ENCODE results near the gene MYT1.
A peak's percentile ranks its signal among the peaks of the same experiment; 100 is the strongest.
"Not testable (repeated sequence)": the region's sequence is repeated elsewhere in the genome, so short reads cannot be mapped to it uniquely, and the experiment has no call there.

Gene MYT1

GRCh38 chr20:64167676-64168075, 3.4 kb downstream of the MYT1 start:
- DNase-seq (ENCODE audit: low spot score), result no peak

GRCh38 chr20:64168381-64169090, 4.3 kb downstream of the MYT1 start:
- DNase-seq (ENCODE audit: low spot score), result peak; percentile 73

GRCh38 chr20:64169091-64169560, 4.9 kb downstream of the MYT1 start:
- DNase-seq (ENCODE audit: low spot score), result no peak

GRCh38 chr20:64171211-64171610, 7.0 kb downstream of the MYT1 start:
- DNase-seq (ENCODE audit: low spot score), result no peak

GRCh38 chr20:64173116-64173515, 8.9 kb downstream of the MYT1 start:
- no peak for DNase-seq (ENCODE audit: low spot score)

- DNase-seq (ENCODE audit: low spot score), result no peak
Measured at GRCh38 chr20:64176551-64176950, 12.3 kb downstream of the MYT1 start.

- DNase-seq (ENCODE audit: low spot score), result no peak
Measured at GRCh38 chr20:64176971-64177370, 12.7 kb downstream of the MYT1 start.

GRCh38 chr20:64177384-64177783, 13.1 kb downstream of the MYT1 start:
- no peak for DNase-seq (ENCODE audit: low spot score)

GRCh38 chr20:64177787-64178186, 13.5 kb downstream of the MYT1 start:
- DNase-seq (ENCODE audit: low spot score), result no peak

GRCh38 chr20:64178925-64179324, 14.7 kb downstream of the MYT1 start:
- DNase-seq (ENCODE audit: low spot score), result not testable (repeated sequence)

GRCh38 chr20:64179805-64180204, 15.6 kb downstream of the MYT1 start:
- DNase-seq (ENCODE audit: low spot score), result no peak

GRCh38 chr20:64180673-64181072, 16.4 kb downstream of the MYT1 start:
- no peak for DNase-seq (ENCODE audit: low spot score)

GRCh38 chr20:64181391-64181790, 17.1 kb downstream of the MYT1 start:
- DNase-seq (ENCODE audit: low spot score), result no peak

- no peak for DNase-seq (ENCODE audit: low spot score)
Measured at GRCh38 chr20:64182146-64182865, 18.1 kb downstream of the MYT1 start.

- DNase-seq (ENCODE audit: low spot score), result no peak
Measured at GRCh38 chr20:64183313-64183712, 19.1 kb downstream of the MYT1 start.

GRCh38 chr20:64184795-64185194, 20.5 kb downstream of the MYT1 start:
- DNase-seq (ENCODE audit: low spot score), result no peak

GRCh38 chr20:64185276-64185900, 21.1 kb downstream of the MYT1 start:
- no peak for DNase-seq (ENCODE audit: low spot score)

GRCh38 chr20:64186071-64186598, 21.9 kb downstream of the MYT1 start:
- no peak for DNase-seq (ENCODE audit: low spot score)

- not testable (repeated sequence) for DNase-seq (ENCODE audit: low spot score)
Measured at GRCh38 chr20:64187213-64187612, 23.0 kb downstream of the MYT1 start.

GRCh38 chr20:64188091-64188490, 23.8 kb downstream of the MYT1 start:
- no peak for DNase-seq (ENCODE audit: low spot score)

GRCh38 chr20:64188682-64189529, 24.7 kb downstream of the MYT1 start:
- DNase-seq (ENCODE audit: low spot score), result peak; percentile 71

GRCh38 chr20:64189530-64189966, 25.3 kb downstream of the MYT1 start:
- DNase-seq (ENCODE audit: low spot score), result no peak

Data from D341Med (cell line).